ENCODE measurements around the gene TPST2.

GRCh38 chr22:26496456-26496855, 93.5 kb downstream of the TPST2 start:
- TF ChIP-seq CTCF (IDR thresholded peaks at IDR 0.05 in 4 of 5, conservative IDR thresholded peaks at IDR 0.05 in 1 of 5) (no peak), POLR2A (IDR thresholded peaks at IDR 0.05) (no peak)
